Ascending aorta (tissue), 2 donors: ENCODE measurements around the gene VTN. TPM values are rescaled to one million over a fixed set of nuclear protein-coding genes. Genes with fewer than 3 reads are reported as not detected.
"Not testable (repeated sequence)": the region's sequence is repeated elsewhere in the genome, so short reads cannot be mapped to it uniquely, and the experiment has no call there.

Experiments
- DNase-seq, 2 donors: peaks; one replicate each; pipeline ENCODE4 v3.0.0-alpha.2; 2019; ENCODE audit warnings: low spot score in 2 of 2
- H3K27ac ChIP-seq, 2 donors: fragments of 200-600 bp; sonication (generic); one replicate each; pipeline ENCODE4 v1.5.1; 2016 to 2017; ENCODE audit warnings: mild to moderate bottlenecking in 1 of 2
- H3K27me3 ChIP-seq: fragments of 200-600 bp; sonication (generic); one replicate; pipeline ENCODE4 v1.5.1; 2017
- H3K36me3 ChIP-seq, 2 donors: fragments of 200-600 bp; sonication (generic); one replicate each; pipeline ENCODE4 v1.5.1; 2016
- H3K4me1 ChIP-seq, 2 donors: fragments of 200-600 bp; sonication (generic); one replicate each; pipeline ENCODE4 v1.5.1; 2016 to 2017; ENCODE audit warnings: mild to moderate bottlenecking in 1 of 2
- H3K4me3 ChIP-seq, 2 donors: fragments of 200-600 bp; sonication (generic); one replicate each; pipeline ENCODE4 v1.5.1; 2016 to 2017; ENCODE audit warnings: mild to moderate bottlenecking in 1 of 2
- H3K9me3 ChIP-seq, 2 donors: fragments of 200-600 bp; sonication (generic); one replicate each; pipeline ENCODE4 v1.5.1; 2016
- CTCF ChIP-seq, 3 experiments: fragments of 200-600 bp in 2 of 3; fragments of 450-650 bp in 1 of 3; sonication (generic) in 2 of 3; IDR thresholded peaks; one replicate each; pipeline ENCODE4 v1.5.1; 2016 to 2019; ENCODE audit warnings: antibody characterized with exemption in 3 of 3, mild to moderate bottlenecking in 1 of 3, moderate library complexity in 1 of 3
- intact Hi-C: fragments of 100-400 bp; cut with DNase I; formaldehyde crosslinking; loops from one replicate; pipeline ENCODE4 v1.15.1; 2023
- total RNA-seq: library from RNA; depleted of rRNA; stranded (reverse); fragments of >200 nt; gene quantifications from one replicate; pipeline ENCODE4 v1.1.0, GENCODE V29; 2016

Gene VTN
- total RNA-seq, 1 donor from 2014 or later, result 7.5 TPM

- Histone ChIP-seq H3K27ac (no peak overlapping the region), H3K27me3 (no peaks in the 10 kb centered on the region), H3K4me1 (peaks cover 16 to 43% of the 10 kb centered on the region in 2 donors), H3K4me3 (no peak overlapping the region), H3K36me3 (peaks cover 51 to 81% of the 10 kb centered on the region in 2 donors), H3K9me3 (no peaks in the 10 kb centered on the region)
- TF ChIP-seq CTCF (IDR thresholded peaks at IDR 0.05), result no peak
- DNase-seq, result no peak
- intact Hi-C loops, result no loop called here
These were observed 26.1 kb downstream of the VTN start for GRCh38 chr17:28344011-28344410.

- TF ChIP-seq CTCF (IDR thresholded peaks at IDR 0.05), result no peak
- H3K9me3 ChIP-seq, result no peaks in the 10 kb centered on the region
- no peak for DNase-seq
- no peak overlapping the region for H3K27ac ChIP-seq
- H3K4me3 ChIP-seq, result no peak overlapping the region
- peaks cover 17 to 41% of the 10 kb centered on the region in 2 donors for H3K4me1 ChIP-seq
- peaks cover 49 to 76% of the 10 kb centered on the region in 2 donors for H3K36me3 ChIP-seq
- intact Hi-C loops, result no loop called here
- H3K27me3 ChIP-seq, result no peaks in the 10 kb centered on the region
These were observed 26.6 kb downstream of the VTN start for GRCh38 chr17:28343491-28343932.

- no peak for TF ChIP-seq CTCF (IDR thresholded peaks at IDR 0.05)
- intact Hi-C loops, result no loop called here
- Histone ChIP-seq H3K27ac (no peak overlapping the region), H3K9me3 (no peaks in the 10 kb centered on the region), H3K36me3 (peaks cover 49 to 64% of the 10 kb centered on the region in 2 donors), H3K4me3 (no peak overlapping the region), H3K4me1 (peaks cover 20 to 40% of the 10 kb centered on the region in 2 donors), H3K27me3 (no peaks in the 10 kb centered on the region)
- no peak for DNase-seq
These were observed 27.8 kb downstream of the VTN start for GRCh38 chr17:28342313-28342712.

- DNase-seq, result no peak
- no peak for TF ChIP-seq CTCF (IDR thresholded peaks at IDR 0.05)
- no peaks in the 10 kb centered on the region for H3K9me3 ChIP-seq
- intact Hi-C loops, result no loop called here
- H3K36me3 ChIP-seq, result peaks cover 49 to 63% of the 10 kb centered on the region in 2 donors
- no peak overlapping the region for H3K4me3 ChIP-seq
- H3K4me1 ChIP-seq, result peaks cover 24 to 40% of the 10 kb centered on the region in 2 donors
- H3K27ac ChIP-seq, result peak overlapping the region in 1 of 2 donors; percentile 31
- H3K27me3 ChIP-seq, result no peaks in the 10 kb centered on the region
These were observed 28.6 kb downstream of the VTN start for GRCh38 chr17:28341516-28341915.

- H3K27ac ChIP-seq, result no peak overlapping the region
- intact Hi-C loops, result no loop called here
- H3K4me1 ChIP-seq, result peaks cover 24 to 29% of the 10 kb centered on the region in 2 donors
- no peak for TF ChIP-seq CTCF (IDR thresholded peaks at IDR 0.05)
- no peak overlapping the region for H3K4me3 ChIP-seq
- H3K9me3 ChIP-seq, result no peaks in the 10 kb centered on the region
- peaks cover 49 to 62% of the 10 kb centered on the region in 2 donors for H3K36me3 ChIP-seq
- DNase-seq, result no peak
- no peaks in the 10 kb centered on the region for H3K27me3 ChIP-seq
These were observed 29.7 kb downstream of the VTN start for GRCh38 chr17:28340374-28340773.

GRCh38 chr17:28339431-28339830 is 30.7 kb downstream of the VTN start:
- no peaks in the 10 kb centered on the region for H3K27me3 ChIP-seq
- intact Hi-C loops, result loop anchor here (5.0 kb wide), 2 partner anchors 297 to 308 kb away; partner anchors contain the start of genes BLTP2 and NLK
- no peak for DNase-seq
- H3K27ac ChIP-seq, result peak overlapping the region in 1 of 2 donors; percentile 96
- no peak overlapping the region for H3K4me3 ChIP-seq
- H3K9me3 ChIP-seq, result no peaks in the 10 kb centered on the region
- H3K4me1 ChIP-seq, result peaks cover 22 to 25% of the 10 kb centered on the region in 2 donors
- peaks cover 45 to 52% of the 10 kb centered on the region in 2 donors for H3K36me3 ChIP-seq
- TF ChIP-seq CTCF (IDR thresholded peaks at IDR 0.05), result no peak

GRCh38 chr17:28338769-28339212 is 31.3 kb downstream of the VTN start:
- not testable (repeated sequence) for H3K4me3 ChIP-seq, DNase-seq, H3K9me3 ChIP-seq, H3K27me3 ChIP-seq
- H3K36me3 ChIP-seq, result peaks cover 40 to 46% of the 10 kb centered on the region in 2 donors
- peak overlapping the region; percentile 93 to 96 for H3K27ac ChIP-seq
- peaks cover 27 to 32% of the 10 kb centered on the region in 2 donors for H3K4me1 ChIP-seq
- intact Hi-C loops, result loop anchor here (5.0 kb wide), 2 partner anchors 296 to 309 kb away; partner anchors contain the start of genes BLTP2 and NLK
